Mesodermal cell (in vitro differentiated cells): Measurements from ENCODE around the gene SMARCB1.

Experiments
- H3K27ac ChIP-seq: 2 replicates; pipeline ENCODE4 v1.7.0; 2013; ENCODE audit warnings: mild to moderate bottlenecking, low read depth, low read length, moderate library complexity; ENCODE audit not compliant: severe bottlenecking
- H3K36me3 ChIP-seq: 2 replicates; pipeline ENCODE4 v1.7.1; 2013; ENCODE audit warnings: mild to moderate bottlenecking, low read length, moderate library complexity; ENCODE audit not compliant: control insufficient read depth, insufficient read depth
- H3K4me1 ChIP-seq: one replicate; pipeline ENCODE4 v1.7.1; 2013; ENCODE audit warnings: mild to moderate bottlenecking, low read length; ENCODE audit not compliant: insufficient read depth, control insufficient read depth, poor library complexity, severe bottlenecking
- H3K4me3 ChIP-seq: 2 replicates; pipeline ENCODE4 v1.7.0; 2013; ENCODE audit warnings: low read length, control low read depth, mild to moderate bottlenecking; ENCODE audit not compliant: insufficient read depth, poor library complexity, severe bottlenecking; ENCODE audit errors: extremely low read depth
- H3K9me3 ChIP-seq: 2 replicates; pipeline ENCODE4 v1.7.1; 2013; ENCODE audit warnings: mild to moderate bottlenecking, low read length, moderate library complexity; ENCODE audit not compliant: control insufficient read depth
- WGBS, 2 experiments: methylation state at CpG; one replicate each; pipeline ENCODE4 v1.1.5; 2013; ENCODE audit warnings: missing lambda C conversion rate in 2 of 2; ENCODE audit not compliant: insufficient coverage in 2 of 2; 5-methylcytosine and 5-hydroxymethylcytosine counted together

SMARCB1 gene

DNA sequence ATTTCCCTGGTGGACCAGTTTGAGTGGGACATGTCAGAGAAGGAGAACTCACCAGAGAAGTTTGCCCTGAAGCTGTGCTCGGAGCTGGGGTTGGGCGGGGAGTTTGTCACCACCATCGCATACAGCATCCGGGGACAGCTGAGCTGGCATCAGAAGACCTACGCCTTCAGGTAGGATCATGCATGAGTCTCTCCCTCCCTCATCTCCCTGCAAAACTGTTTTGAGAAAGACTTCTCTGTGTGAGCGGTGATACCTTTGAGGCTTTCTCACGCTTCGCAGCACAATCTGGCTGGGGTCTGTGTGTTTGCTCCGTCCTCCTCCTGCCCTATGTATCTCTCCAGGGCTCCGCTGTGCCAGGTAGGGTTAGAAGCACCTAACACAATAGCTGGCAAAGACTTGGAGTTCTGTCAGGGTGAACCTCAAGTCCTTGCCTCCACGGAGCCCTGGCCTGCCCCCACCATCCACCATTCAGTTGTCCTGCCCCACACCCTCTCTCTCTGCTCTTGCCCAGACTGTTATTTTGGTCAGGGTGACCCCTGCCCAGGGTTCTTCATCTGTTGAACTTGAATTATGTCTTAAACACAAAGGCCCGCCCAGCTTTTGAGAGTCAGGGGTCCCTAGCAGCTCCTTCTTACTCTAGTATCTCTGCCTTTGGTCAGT, 38.6 kb downstream of the SMARCB1 start:
- Histone ChIP-seq H3K4me1 (peaks cover 25% of the 10 kb centered on the region), H3K9me3 (no peaks in the 10 kb centered on the region), H3K4me3 (no peak overlapping the region), H3K36me3 (peaks cover 95% of the 10 kb centered on the region), H3K27ac (peak overlapping the region; percentile 81)
- WGBS, 2 experiments: 97 to 98% methylated on average over 11 of the region's 12 CpGs

- Histone ChIP-seq H3K36me3 (peaks cover 97% of the 10 kb centered on the region), H3K27ac (peak overlapping the region; percentile 81), H3K4me3 (no peak overlapping the region), H3K4me1 (peaks cover 25% of the 10 kb centered on the region), H3K9me3 (no peaks in the 10 kb centered on the region)
- 95 to 99% methylated on average over 13 to 15 of the region's 15 CpGs for WGBS, 2 experiments
These were observed 40.0 kb downstream of the SMARCB1 start for GRCh38 chr22:23826510-23827350.

DNA sequence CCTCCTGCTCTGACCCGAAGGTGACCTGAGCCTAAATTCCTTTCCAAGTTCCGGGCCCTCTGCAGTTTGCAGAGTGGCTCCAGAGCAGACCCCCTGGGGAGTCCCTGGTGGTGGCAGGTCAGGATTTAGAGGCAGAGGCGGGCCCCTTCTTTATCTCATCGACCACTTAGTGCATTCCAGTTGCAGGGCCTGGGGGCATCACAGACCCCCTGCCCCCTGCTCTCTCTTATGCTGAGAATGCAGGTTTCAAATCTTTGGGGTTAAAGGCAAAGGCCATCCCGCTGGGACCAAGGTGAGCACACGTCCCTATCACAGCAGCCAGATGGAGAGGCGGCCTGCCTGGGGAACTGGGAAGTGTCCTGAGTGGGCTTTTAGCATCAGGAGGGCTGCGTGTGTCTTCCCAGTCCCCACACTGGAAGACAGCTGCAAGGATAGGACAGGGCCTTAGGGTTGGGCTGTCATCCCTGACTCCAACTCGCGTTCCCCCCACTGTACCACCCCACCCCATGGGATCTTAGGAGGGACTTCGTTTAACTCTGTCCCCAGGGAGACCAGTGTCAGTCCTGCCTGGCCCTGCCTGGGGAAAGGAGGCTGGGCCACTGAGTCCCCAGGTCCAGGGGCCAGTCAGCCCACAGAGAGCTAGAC, 40.7 kb downstream of the SMARCB1 start:
- peak overlapping the region; percentile 81 for H3K27ac ChIP-seq
- H3K4me1 ChIP-seq: peaks cover 25% of the 10 kb centered on the region
- no peak overlapping the region for H3K4me3 ChIP-seq
- H3K9me3 ChIP-seq: no peaks in the 10 kb centered on the region
- WGBS, 2 experiments: 86 to 98% methylated on average over 6 to 10 of the region's 11 CpGs
- peaks cover 97% of the 10 kb centered on the region for H3K36me3 ChIP-seq

- H3K4me1 ChIP-seq: peaks cover 13% of the 10 kb centered on the region
- H3K4me3 ChIP-seq: no peak overlapping the region
- 92 to 95% methylated on average over 7 to 8 of the region's 10 CpGs for WGBS, 2 experiments
- peaks cover 97% of the 10 kb centered on the region for H3K36me3 ChIP-seq
- no peaks in the 10 kb centered on the region for H3K9me3 ChIP-seq
- no peak overlapping the region for H3K27ac ChIP-seq
These were observed 42.3 kb downstream of the SMARCB1 start for GRCh38 chr22:23828800-23829680.

GRCh38 chr22:23829845-23830372, 43.1 kb downstream of the SMARCB1 start:
- H3K4me3 ChIP-seq: no peak overlapping the region
- H3K4me1 ChIP-seq: peaks cover 13% of the 10 kb centered on the region
- H3K36me3 ChIP-seq: peaks cover 92% of the 10 kb centered on the region
- WGBS, 2 experiments: 90 to 96% methylated on average over 5 of the region's 7 CpGs
- no peak overlapping the region for H3K27ac ChIP-seq
- no peaks in the 10 kb centered on the region for H3K9me3 ChIP-seq

DNA sequence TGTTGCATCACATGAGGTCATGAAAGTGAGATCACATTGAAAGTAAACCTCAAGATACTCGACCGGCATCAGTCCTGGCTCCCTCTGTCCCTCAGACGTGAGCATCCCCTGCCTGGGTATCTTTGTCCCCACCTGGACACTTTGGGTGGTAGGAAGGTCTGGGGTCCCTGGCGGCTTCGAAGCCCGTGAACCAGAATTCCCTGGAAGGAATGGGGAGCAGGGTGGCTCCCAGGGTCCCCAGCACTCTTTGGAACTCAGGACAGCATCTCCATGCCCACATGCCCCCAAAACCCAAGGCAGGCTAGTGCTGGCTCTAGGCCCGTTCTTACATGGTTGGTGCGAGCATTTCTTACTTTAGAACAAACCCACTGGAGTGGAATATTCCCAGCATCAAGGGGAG, 44.5 kb downstream of the SMARCB1 start:
- peaks cover 5% of the 10 kb centered on the region for H3K4me1 ChIP-seq
- no peaks in the 10 kb centered on the region for H3K9me3 ChIP-seq
- no peak overlapping the region for H3K4me3 ChIP-seq
- WGBS, 2 experiments: 96 to 100% methylated on average over 2 to 8 of the region's 8 CpGs
- no peak overlapping the region for H3K27ac ChIP-seq
- peaks cover 91% of the 10 kb centered on the region for H3K36me3 ChIP-seq

DNA sequence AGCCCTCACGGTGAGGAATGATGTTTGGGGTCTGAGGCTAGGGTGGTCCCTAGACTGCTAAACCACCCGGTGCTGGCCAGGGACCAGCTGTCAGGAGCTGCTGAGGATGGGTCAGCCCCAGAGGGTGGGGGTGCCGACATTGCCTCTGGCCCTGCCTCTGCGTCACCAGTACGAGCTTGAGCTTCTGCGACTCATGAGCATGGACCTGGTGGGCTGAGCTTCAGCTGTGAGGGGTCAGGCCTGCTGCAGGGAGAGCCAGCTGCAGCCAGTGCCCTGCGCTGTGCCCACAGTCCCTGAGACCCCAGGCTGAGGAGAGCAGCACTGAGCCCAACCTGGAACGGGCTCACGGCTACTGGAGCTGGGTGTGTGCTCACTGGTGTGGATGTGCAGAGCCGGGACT, 45.0 kb downstream of the SMARCB1 start:
- Histone ChIP-seq H3K27ac (no peak overlapping the region), H3K36me3 (peaks cover 90% of the 10 kb centered on the region), H3K4me1 (peaks cover 5% of the 10 kb centered on the region), H3K4me3 (no peak overlapping the region), H3K9me3 (no peaks in the 10 kb centered on the region)
- 92 to 98% methylated on average over 10 of the region's 10 CpGs for WGBS, 2 experiments

DNA sequence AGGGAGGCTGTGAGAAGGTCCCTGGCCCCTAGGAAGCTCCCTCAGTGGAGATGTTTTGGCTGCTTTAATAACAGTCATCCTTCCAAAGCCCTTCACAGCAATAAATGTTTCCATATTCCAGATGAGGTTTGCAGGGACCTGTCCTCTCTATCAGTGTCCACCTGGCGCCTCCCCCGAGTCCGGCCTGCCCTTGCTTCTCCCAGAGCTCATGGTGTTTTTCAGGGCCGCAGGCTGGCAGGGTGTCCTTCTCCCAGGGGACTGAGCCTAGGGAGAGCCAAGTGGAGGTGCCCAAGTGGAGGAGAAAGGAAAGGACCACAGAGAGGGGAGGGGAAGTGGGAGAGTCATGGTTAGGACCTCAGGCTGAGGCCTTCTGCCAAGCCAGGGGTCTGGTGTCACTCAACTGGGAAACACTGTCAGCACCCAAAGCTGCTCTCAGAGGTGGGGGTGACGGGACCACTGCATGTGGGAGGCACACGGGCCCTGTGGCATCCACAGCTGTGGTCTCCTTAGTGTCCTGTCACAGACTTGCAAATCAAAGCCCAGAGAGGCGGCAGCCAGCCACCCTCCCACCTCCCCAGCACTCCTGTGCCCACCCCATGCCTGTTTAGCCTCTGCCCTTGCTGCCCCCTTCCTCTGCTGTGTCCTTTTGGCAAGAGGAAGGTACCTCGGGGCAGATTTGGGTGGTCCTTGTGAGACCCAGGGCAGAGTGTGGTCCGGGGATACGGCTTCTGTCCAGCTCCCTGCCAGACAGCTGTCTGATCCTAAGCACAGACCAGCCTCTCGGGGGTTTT, 45.7 kb downstream of the SMARCB1 start:
- WGBS, 2 experiments: 89 to 90% methylated on average over 10 to 11 of the region's 11 CpGs
- peaks cover 4% of the 10 kb centered on the region for H3K4me1 ChIP-seq
- peaks cover 84% of the 10 kb centered on the region for H3K36me3 ChIP-seq
- H3K9me3 ChIP-seq: no peaks in the 10 kb centered on the region
- peak overlapping the region; percentile 23 for H3K27ac ChIP-seq
- H3K4me3 ChIP-seq: no peak overlapping the region

DNA sequence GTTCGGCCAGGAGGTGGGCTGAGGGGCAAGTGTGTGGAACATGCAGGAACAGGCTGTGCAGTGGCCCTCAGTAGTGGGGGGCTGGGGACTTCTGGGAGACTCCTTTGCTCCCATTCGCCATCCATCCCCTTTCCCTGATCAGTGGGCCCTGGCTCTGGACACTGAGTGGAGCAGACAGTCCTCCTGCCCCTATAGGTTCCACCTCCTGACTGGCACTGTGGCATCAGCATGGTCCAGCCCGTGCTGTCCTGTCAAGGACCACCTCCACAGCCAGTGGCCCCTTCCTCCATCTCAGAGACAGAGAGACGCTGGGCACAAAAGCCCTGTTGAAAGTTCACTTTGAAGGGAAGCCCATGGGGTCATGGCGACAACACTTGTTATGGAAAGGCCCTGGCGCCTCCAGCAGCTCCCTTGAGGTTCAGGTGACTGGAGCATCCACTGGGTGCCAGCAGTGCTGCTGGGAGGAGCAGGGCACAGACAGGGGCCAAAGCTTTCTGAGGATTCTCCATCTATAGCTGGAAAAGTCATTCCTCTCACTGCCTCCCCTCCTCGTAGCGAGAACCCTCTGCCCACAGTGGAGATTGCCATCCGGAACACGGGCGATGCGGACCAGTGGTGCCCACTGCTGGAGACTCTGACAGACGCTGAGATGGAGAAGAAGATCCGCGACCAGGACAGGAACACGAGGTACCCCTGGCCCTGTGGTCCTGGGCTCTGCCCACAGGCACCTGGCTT, 46.4 kb downstream of the SMARCB1 start:
- Histone ChIP-seq H3K4me3 (no peak overlapping the region), H3K27ac (peak overlapping the region; percentile 23), H3K36me3 (peaks cover 78% of the 10 kb centered on the region), H3K4me1 (peaks cover 12% of the 10 kb centered on the region), H3K9me3 (no peaks in the 10 kb centered on the region)
- 89 to 91% methylated on average over 16 of the region's 16 CpGs for WGBS, 2 experiments
